Measurements from ENCODE around the gene DUOX1. TPM values are rescaled to one million over a fixed set of nuclear protein-coding genes. Genes with fewer than 3 reads are reported as not detected.

DUOX1 gene
- total RNA-seq, 6 experiments from 2014 or later = 0.06 to 1.4 (median 0.19) TPM; not detected in 3

GRCh38 chr15:45186771-45187577 is 57.2 kb downstream of the DUOX1 start:
- peak overlapping the region; percentile 51 to 69 (median 65) for H3K4me3 ChIP-seq
- no peak for TF ChIP-seq CTCF (IDR thresholded peaks at IDR 0.05)
- TF ChIP-seq POLR2A (IDR thresholded peaks at IDR 0.05) = no peak
- H3K27me3 ChIP-seq = no peaks in the 10 kb centered on the region
- intact Hi-C loops (cut with DNase I) = no loop called here
- WGBS (ENCODE audit: insufficient coverage, low coverage, low lambda C conversion rate, missing lambda C conversion rate) = 18% methylated on average over 13 of the region's 42 CpGs
- ATAC-seq (peak; percentile 60 to 79 (median 75)), DNase-seq (peak; percentile 61 to 83 (median 78))
- peaks cover 0 to 42% (median 0%) of the 10 kb centered on the region in 4 donors for H3K4me1 ChIP-seq
- no peaks in the 10 kb centered on the region for H3K36me3 ChIP-seq
- peak overlapping the region; percentile 56 to 83 (median 58) for H3K27ac ChIP-seq
- H3K9me3 ChIP-seq = no peaks in the 10 kb centered on the region

- no peak for ATAC-seq
- Histone ChIP-seq H3K27me3 (no peaks in the 10 kb centered on the region), H3K9me3 (no peaks in the 10 kb centered on the region), H3K27ac (peak overlapping the region; percentile 56 to 83 (median 58)), H3K4me3 (peak overlapping the region; percentile 51 to 69 (median 65)), H3K4me1 (peaks cover 0 to 37% (median 0%) of the 10 kb centered on the region in 4 donors), H3K36me3 (no peaks in the 10 kb centered on the region)
- no peak for DNase-seq
- TF ChIP-seq POLR2A (IDR thresholded peaks at IDR 0.05) (no peak), CTCF (IDR thresholded peaks at IDR 0.05) (no peak)
- no CpG with 5 or more reads among the region's 43 CpGs for WGBS (ENCODE audit: insufficient coverage, low coverage, low lambda C conversion rate, missing lambda C conversion rate)
- intact Hi-C loops (cut with DNase I) = no loop called here
Measured at GRCh38 chr15:45187578-45187893, 57.7 kb downstream of the DUOX1 start.

GRCh38 chr15:45187894-45188830 is 58.4 kb downstream of the DUOX1 start, which contains the start of gene SHF:
TSS of gene SHF (minus strand) at chr15:45187966. CDS start at chr15:45187951, 15 bp downstream.
- H3K36me3 ChIP-seq = no peaks in the 10 kb centered on the region
- WGBS (ENCODE audit: insufficient coverage, low coverage, low lambda C conversion rate, missing lambda C conversion rate) = 1% methylated on average over 26 of the region's 57 CpGs
- H3K9me3 ChIP-seq = no peaks in the 10 kb centered on the region
- peak in 2 of 3 donors; percentile 65 to 69 for DNase-seq
- peak; percentile 72 to 78 (median 72) for ATAC-seq
- peaks cover 0 to 33% (median 0%) of the 10 kb centered on the region in 4 donors for H3K4me1 ChIP-seq
- peak within 1 kb of the TSS; percentile 51 to 69 (median 65) for H3K4me3 ChIP-seq
- peak within 1 kb of the TSS; percentile 56 to 83 (median 58) for H3K27ac ChIP-seq
- TF ChIP-seq CTCF (IDR thresholded peaks at IDR 0.05) = no peak
- no peak for TF ChIP-seq POLR2A (IDR thresholded peaks at IDR 0.05)
- no peaks in the 10 kb centered on the region for H3K27me3 ChIP-seq
- intact Hi-C loops (cut with DNase I) = no loop called here

GRCh38 chr15:45197512-45197911 is 67.7 kb downstream of the DUOX1 start:
- WGBS (ENCODE audit: insufficient coverage, low coverage, low lambda C conversion rate, missing lambda C conversion rate) = 74% methylated on average over 3 of the region's 3 CpGs
- no peak overlapping the region for H3K4me3 ChIP-seq
- TF ChIP-seq CTCF (IDR thresholded peaks at IDR 0.05) = no peak
- TF ChIP-seq POLR2A (IDR thresholded peaks at IDR 0.05) = no peak
- H3K36me3 ChIP-seq = no peaks in the 10 kb centered on the region
- intact Hi-C loops (cut with DNase I) = no loop called here
- no peaks in the 10 kb centered on the region for H3K9me3 ChIP-seq
- peaks cover 0 to 3% (median 0%) of the 10 kb centered on the region in 4 donors for H3K4me1 ChIP-seq
- H3K27me3 ChIP-seq = no peaks in the 10 kb centered on the region
- H3K27ac ChIP-seq = no peak overlapping the region
- DNase-seq = no peak
- no peak for ATAC-seq
